HEK293T (cell line): Measurements from ENCODE around the gene HTR3A.

Experiments used
- BHLHE40 ChIP-seq: fragments of 450-650 bp; IDR thresholded peaks from 2 replicates; pipeline ENCODE4 v1.6.1; 2016; ENCODE audit warnings: mild to moderate bottlenecking, moderate library complexity, borderline replicate concordance
- CTBP1 ChIP-seq: fragments of 450-650 bp; IDR thresholded peaks from 2 replicates; pipeline ENCODE4 v1.6.1; 2016; ENCODE audit warnings: borderline replicate concordance
- ELF4 ChIP-seq: fragments of 450-650 bp; IDR thresholded peaks from 2 replicates; pipeline ENCODE4 v1.6.1; 2017; ENCODE audit warnings: antibody characterized with exemption
- FOXK2 ChIP-seq: fragments of 450-650 bp; IDR thresholded peaks from 2 replicates; pipeline ENCODE4 v1.6.1; 2016; ENCODE audit warnings: mild to moderate bottlenecking
- FOXM1 ChIP-seq: fragments of 450-650 bp; IDR thresholded peaks from 2 replicates; pipeline ENCODE4 v1.6.1; 2017; ENCODE audit warnings: mild to moderate bottlenecking, borderline replicate concordance
- LEF1 ChIP-seq: fragments of 450-650 bp; IDR thresholded peaks from 2 replicates; pipeline ENCODE4 v1.6.1; 2017; ENCODE audit warnings: mild to moderate bottlenecking, borderline replicate concordance
- SP1 ChIP-seq: fragments of 450-650 bp; IDR thresholded peaks from 2 replicates; pipeline ENCODE4 v1.6.1; 2017
- TARDBP ChIP-seq: fragments of 450-650 bp; IDR thresholded peaks from 2 replicates; pipeline ENCODE4 v1.6.1; 2016
- ZNF384 ChIP-seq: fragments of 450-650 bp; IDR thresholded peaks from 2 replicates; pipeline ENCODE4 v1.6.1; 2016
- TF ChIP-seq, protein P1 (sequence below): fragments of 450-650 bp; IDR thresholded peaks from 2 replicates; pipeline ENCODE4 v1.6.1; 2016

DNA sequence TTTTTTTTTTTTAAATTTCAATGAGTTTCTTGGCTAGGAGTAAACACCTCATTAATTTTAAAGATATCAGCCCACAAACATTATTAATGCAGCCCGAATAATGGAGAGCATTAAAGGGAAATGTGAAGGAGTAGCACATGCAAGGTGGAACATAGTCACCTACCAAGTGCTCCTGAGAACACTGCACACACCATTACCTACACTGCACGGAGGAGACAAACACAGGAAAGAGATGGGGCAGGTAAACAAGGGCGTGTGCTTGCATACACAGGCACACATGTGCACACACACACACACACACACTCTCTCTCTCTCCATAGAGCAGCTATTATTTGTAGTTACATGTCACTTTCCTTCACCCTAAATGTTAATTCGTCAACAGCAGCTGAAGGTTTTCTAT lies 40.1 kb upstream of the HTR3A start:
- no peak for TF ChIP-seq FOXK2
- no peak for TF ChIP-seq FOXM1
- TF ChIP-seq SP1, result no peak
- TF ChIP-seq, protein P1, sequence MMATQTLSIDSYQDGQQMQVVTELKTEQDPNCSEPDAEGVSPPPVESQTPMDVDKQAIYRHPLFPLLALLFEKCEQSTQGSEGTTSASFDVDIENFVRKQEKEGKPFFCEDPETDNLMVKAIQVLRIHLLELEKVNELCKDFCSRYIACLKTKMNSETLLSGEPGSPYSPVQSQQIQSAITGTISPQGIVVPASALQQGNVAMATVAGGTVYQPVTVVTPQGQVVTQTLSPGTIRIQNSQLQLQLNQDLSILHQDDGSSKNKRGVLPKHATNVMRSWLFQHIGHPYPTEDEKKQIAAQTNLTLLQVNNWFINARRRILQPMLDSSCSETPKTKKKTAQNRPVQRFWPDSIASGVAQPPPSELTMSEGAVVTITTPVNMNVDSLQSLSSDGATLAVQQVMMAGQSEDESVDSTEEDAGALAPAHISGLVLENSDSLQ, result no peak
- TF ChIP-seq BHLHE40, result no peak
- TF ChIP-seq TARDBP, result no peak
- no peak for TF ChIP-seq ELF4
- no peak for TF ChIP-seq ZNF384
- TF ChIP-seq CTBP1, result no peak
- no peak for TF ChIP-seq LEF1
